Activated T-helper 1 cell treated with anti-CD3 and anti-CD28 coated beads, Interleukin-12 subunit alpha, Interleukin-12 subunit beta, Interleukin-2, Interleukin-4 antibody, amounts not matched to agents 30 ng/mL and 10 ng/mL and 1 ng/mL, durations not matched to agents 14 hours and 24 hours and 36 hours (primary cell): ENCODE measurements around the gene FUT9. TPM values are rescaled to one million over a fixed set of nuclear protein-coding genes. Genes with fewer than 3 reads are reported as not detected.

Experiments used
- DNase-seq: peaks from one replicate; pipeline ENCODE4 v3.0.0; 2021; ENCODE audit warnings: low spot score
- H3K27ac Mint-ChIP-seq: one replicate; pipeline ENCODE4 v1.8.0; 2021; ENCODE audit warnings: mild to moderate bottlenecking, mixed read lengths
- H3K27me3 Mint-ChIP-seq: one replicate; pipeline ENCODE4 v1.8.0; 2022; ENCODE audit warnings: mild to moderate bottlenecking, moderate library complexity, mixed read lengths; ENCODE audit not compliant: insufficient read depth
- H3K36me3 Mint-ChIP-seq: one replicate; pipeline ENCODE4 v1.8.0; 2021; ENCODE audit warnings: low read depth, mixed read lengths
- H3K4me1 Mint-ChIP-seq: one replicate; pipeline ENCODE4 v1.8.0; 2021; ENCODE audit warnings: low read depth, mixed read lengths
- H3K4me3 Mint-ChIP-seq: one replicate; pipeline ENCODE4 v1.8.0; 2021; ENCODE audit warnings: mild to moderate bottlenecking, moderate library complexity, mixed read lengths
- H3K9me3 Mint-ChIP-seq: one replicate; pipeline ENCODE4 v1.8.0; 2021; ENCODE audit warnings: mixed read lengths
- intact Hi-C: fragments of 100-400 bp; cut with micrococcal nuclease; formaldehyde crosslinking; loops from one replicate; pipeline ENCODE4 v1.15.1; 2024
- total RNA-seq: library from RNA; stranded (reverse); gene quantifications from 2 replicates; pipeline ENCODE4 v1.2.3, GENCODE V29; 2022

Gene FUT9
- total RNA-seq, 1 donor from 2014 or later, result not detected

DNA sequence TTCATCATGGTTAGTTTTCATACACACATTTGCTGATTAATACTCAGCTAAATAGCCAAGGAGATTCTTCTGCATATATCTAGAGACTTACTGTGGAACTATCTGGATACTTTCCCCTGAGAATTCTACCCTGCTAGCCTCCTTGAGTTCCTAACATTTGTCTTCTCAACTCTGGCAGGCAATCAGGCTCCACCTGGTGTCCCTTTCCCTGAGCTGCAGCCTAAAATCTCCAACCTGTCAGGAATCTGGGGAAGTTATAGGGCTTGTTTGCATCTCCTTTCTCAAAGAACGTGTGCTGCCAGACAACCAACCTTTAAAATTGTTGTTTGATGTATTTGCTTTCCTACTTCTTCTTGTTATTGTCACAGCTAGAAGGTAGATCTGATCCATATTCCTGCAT, 73.4 kb downstream of the FUT9 start:
- Mint-ChIP-seq H3K36me3 (no peaks in the 10 kb centered on the region), H3K27me3 (no peaks in the 10 kb centered on the region), H3K4me1 (no peaks in the 10 kb centered on the region), H3K27ac (no peak overlapping the region), H3K4me3 (no peak overlapping the region), H3K9me3 (no peaks in the 10 kb centered on the region)
- intact Hi-C loops, result no loop called here
- DNase-seq, result no peak

DNA sequence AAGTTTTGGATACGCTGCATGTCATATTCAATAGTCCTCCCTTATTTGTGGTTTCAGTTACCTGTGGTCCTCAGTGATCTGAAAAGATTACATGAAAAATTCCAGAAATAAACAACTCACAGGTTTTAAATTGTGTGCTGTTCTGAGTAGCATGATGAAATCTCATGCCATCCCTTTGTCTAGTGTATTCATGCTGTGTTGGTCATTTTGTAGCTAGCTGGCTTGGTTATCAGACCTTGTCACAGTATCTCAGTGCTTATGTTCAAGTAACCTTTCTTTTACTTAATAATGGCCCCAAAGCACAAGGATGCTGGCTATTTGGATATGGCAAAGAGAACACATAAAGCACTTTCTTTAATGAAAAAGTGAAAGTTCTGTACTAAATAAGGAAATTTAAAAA, 78.3 kb downstream of the FUT9 start:
- H3K27ac Mint-ChIP-seq, result no peak overlapping the region
- H3K36me3 Mint-ChIP-seq, result no peaks in the 10 kb centered on the region
- no peaks in the 10 kb centered on the region for H3K9me3 Mint-ChIP-seq
- DNase-seq, result no peak
- no peaks in the 10 kb centered on the region for H3K4me1 Mint-ChIP-seq
- intact Hi-C loops, result no loop called here
- H3K4me3 Mint-ChIP-seq, result no peak overlapping the region
- no peaks in the 10 kb centered on the region for H3K27me3 Mint-ChIP-seq

DNA sequence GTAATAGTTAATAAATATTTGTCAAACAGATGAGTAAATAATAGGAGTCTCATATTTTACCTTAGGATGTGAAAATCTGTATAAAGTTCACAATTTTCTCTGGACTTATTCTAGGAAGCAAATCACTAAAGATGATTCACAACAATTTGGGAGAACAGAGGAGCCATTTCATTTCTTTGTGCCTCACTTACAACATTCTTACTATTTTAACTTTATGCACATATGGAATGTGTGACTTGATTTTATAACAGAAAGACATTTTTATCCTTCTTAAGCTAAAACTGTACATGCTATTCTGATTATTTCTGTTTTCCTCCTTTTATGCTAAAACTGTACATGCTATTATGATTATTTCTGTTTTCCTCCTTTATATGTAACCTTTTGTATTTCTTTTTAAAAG, 83.3 kb downstream of the FUT9 start:
- intact Hi-C loops, result no loop called here
- Mint-ChIP-seq H3K9me3 (no peaks in the 10 kb centered on the region), H3K36me3 (no peaks in the 10 kb centered on the region), H3K27me3 (no peaks in the 10 kb centered on the region), H3K4me1 (no peaks in the 10 kb centered on the region), H3K4me3 (no peak overlapping the region), H3K27ac (no peak overlapping the region)
- DNase-seq, result no peak

DNA sequence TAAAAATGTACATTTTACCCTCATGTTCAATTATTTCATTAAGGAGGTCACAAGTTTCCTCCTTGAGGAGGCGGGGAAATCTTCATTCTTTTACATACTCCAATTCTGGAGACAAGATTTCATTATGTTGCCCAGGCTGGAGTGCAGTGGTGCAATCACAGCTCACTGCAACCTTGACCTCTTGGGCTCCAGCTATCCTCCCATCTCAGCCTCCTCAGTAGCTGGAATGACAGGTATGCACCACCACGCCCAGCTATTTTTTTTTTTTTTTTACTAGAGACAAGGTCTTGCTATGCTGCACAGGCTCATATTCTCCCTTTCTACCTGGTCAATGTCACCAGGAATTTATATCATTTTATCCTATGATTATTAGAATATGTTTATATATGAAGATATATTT, 85.8 kb downstream of the FUT9 start:
- Mint-ChIP-seq H3K27ac (no peak overlapping the region), H3K4me3 (no peak overlapping the region), H3K4me1 (no peaks in the 10 kb centered on the region), H3K9me3 (no peaks in the 10 kb centered on the region), H3K27me3 (no peaks in the 10 kb centered on the region), H3K36me3 (no peaks in the 10 kb centered on the region)
- DNase-seq, result no peak
- intact Hi-C loops, result no loop called here

DNA sequence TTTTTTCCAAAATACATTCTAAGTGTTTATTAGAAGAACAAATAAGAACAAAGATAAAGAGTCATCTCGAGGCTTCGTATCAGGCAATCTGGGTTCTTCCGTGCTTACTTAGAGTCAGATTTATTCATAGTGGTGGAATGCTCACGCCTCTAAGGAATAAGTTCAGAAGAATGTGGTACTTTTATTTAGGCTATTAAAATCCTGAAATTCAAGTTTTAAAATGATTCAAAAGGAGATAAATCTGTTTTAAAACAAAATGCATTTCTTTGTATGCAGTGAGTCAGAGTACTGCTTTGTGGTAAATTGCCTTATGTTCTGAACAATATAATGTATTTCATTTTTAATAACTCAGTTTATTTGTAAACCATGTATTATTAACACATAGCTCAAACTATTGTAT, 89.1 kb downstream of the FUT9 start:
- no peaks in the 10 kb centered on the region for H3K27me3 Mint-ChIP-seq
- DNase-seq, result no peak
- H3K9me3 Mint-ChIP-seq, result no peaks in the 10 kb centered on the region
- H3K36me3 Mint-ChIP-seq, result no peaks in the 10 kb centered on the region
- no peak overlapping the region for H3K4me3 Mint-ChIP-seq
- intact Hi-C loops, result no loop called here
- H3K4me1 Mint-ChIP-seq, result no peaks in the 10 kb centered on the region
- no peak overlapping the region for H3K27ac Mint-ChIP-seq

DNA sequence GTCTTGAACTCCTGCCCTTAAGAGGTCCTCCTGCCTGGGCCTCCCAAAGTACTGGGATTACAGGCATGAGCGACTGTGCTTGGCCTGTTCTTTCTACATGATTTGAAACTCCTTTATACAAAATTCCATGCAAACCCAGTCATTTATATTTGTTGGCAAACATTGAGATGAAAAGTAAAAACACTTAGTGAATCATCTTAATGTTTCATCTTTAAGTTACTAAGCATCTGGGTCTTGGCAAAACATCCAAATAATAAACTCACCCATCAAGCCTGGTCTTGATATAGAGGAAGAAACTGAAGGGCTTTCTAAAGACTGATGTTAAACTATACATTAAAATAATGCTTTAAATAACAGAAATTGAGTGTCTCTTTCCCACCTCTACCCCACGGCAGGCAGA, 95.1 kb downstream of the FUT9 start:
- Mint-ChIP-seq H3K27ac (no peak overlapping the region), H3K36me3 (no peaks in the 10 kb centered on the region), H3K4me3 (no peak overlapping the region), H3K27me3 (no peaks in the 10 kb centered on the region), H3K4me1 (no peaks in the 10 kb centered on the region), H3K9me3 (no peaks in the 10 kb centered on the region)
- intact Hi-C loops, result no loop called here
- DNase-seq, result no peak

DNA sequence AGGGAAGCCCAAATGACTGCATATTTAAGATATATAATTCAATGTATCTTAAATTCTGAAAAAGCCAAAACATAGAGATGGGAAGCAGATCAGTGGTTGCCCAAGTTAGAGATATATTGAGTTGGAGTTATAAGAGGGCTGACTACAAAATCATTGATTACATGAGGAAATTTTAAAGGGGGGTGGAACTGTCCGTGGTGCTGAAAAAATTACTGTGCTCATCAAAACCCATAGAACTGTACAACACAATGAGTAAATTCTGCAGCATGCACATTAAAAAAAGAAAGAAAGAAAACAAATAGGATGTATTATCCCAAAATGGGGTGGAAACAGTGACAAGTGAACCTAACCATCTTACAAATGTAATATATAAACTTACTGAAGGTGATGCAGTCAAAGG, 100.9 kb downstream of the FUT9 start:
- Mint-ChIP-seq H3K36me3 (no peaks in the 10 kb centered on the region), H3K27ac (no peak overlapping the region), H3K9me3 (no peaks in the 10 kb centered on the region), H3K27me3 (no peaks in the 10 kb centered on the region), H3K4me3 (no peak overlapping the region), H3K4me1 (no peaks in the 10 kb centered on the region)
- no peak for DNase-seq
- intact Hi-C loops, result no loop called here

DNA sequence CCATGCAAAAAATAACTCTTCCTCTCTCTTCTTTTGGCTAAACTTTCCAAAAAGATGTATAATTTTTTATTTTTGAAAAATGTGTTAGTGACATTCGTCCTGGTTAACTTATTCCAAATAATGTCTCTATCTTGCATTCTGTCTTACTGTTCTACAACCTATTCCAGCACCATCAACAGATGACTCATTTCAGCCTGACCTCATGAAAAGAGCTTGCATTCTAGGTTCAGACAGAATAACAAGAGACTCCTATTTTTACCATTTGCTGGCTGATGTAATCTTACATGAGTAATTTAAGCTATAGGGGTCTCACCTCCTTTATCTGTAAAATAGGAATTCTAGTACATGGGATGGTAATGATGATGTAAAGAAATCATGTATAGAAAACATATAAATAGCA, 109.0 kb downstream of the FUT9 start:
- intact Hi-C loops, result no loop called here
- Mint-ChIP-seq H3K4me1 (no peaks in the 10 kb centered on the region), H3K27me3 (no peaks in the 10 kb centered on the region), H3K4me3 (no peak overlapping the region), H3K9me3 (no peaks in the 10 kb centered on the region), H3K27ac (no peak overlapping the region), H3K36me3 (no peaks in the 10 kb centered on the region)
- DNase-seq, result no peak

DNA sequence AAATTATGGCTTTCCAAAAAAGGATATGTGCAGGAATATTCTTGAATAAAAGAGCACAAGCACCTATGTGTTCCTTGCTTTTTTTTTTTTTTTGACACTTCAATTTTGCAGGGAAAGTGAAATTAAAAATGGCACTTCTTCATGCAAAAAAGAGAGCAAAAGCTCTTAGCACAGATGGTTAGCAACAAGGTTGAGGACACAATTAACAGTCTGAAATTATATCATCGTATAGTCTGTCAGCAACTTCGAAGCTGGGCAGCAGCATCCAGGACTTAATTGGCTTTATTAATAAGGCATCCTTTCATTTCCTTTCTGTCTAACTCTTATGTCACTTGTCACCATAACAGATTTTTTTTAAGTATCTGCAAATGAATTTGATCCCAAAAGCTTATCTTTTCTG, 122.6 kb downstream of the FUT9 start:
- H3K9me3 Mint-ChIP-seq, result no peaks in the 10 kb centered on the region
- DNase-seq, result no peak
- no peak overlapping the region for H3K4me3 Mint-ChIP-seq
- H3K36me3 Mint-ChIP-seq, result no peaks in the 10 kb centered on the region
- no peak overlapping the region for H3K27ac Mint-ChIP-seq
- H3K27me3 Mint-ChIP-seq, result no peaks in the 10 kb centered on the region
- no peaks in the 10 kb centered on the region for H3K4me1 Mint-ChIP-seq
- intact Hi-C loops, result no loop called here

DNA sequence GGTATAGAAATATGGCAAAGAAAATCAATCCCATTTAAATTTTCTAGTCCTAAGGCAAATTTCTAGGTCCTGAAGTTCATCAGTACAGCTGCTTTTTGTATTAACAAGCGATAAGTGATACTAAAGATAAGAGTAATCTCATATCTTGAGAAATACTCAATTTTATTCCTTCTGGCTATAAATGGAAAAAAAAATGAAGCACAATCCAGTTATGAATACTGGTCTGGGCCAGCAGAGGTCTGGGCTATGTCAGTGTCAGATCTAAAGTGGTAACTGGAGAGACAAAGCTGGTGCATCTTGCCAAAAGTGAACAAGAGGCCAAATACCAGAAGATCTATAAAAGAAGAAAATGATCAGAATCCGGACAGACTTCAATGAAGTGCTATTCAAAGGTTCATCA, 126.4 kb downstream of the FUT9 start:
- no peaks in the 10 kb centered on the region for H3K36me3 Mint-ChIP-seq

DNA sequence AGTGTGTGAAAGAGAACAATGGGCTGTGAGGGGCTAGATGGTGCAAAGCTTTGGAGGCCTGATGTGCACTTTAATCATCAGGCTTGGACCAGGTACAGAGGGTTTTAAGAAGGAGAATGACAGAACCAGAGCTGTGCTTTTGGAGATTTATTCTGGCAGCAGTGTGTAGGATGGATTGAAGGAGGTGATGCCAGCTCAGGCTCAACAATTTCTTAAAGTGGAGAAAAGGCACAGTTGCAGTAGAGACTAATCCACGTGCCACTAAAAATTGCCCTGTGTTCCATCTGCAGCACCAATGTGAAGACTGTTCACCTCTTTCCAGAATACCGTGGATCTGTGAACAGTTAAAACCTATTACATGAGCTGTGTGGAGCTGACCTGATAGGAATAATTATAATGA, 134.7 kb downstream of the FUT9 start:
- intact Hi-C loops, result no loop called here
- Mint-ChIP-seq H3K9me3 (no peaks in the 10 kb centered on the region), H3K4me3 (no peak overlapping the region), H3K27me3 (no peaks in the 10 kb centered on the region), H3K36me3 (no peaks in the 10 kb centered on the region), H3K27ac (no peak overlapping the region), H3K4me1 (no peaks in the 10 kb centered on the region)
- DNase-seq, result no peak

More for the DNA sequence above, 126.4 kb downstream of the FUT9 start:
- no peak for DNase-seq
- intact Hi-C loops, result no loop called here
- Mint-ChIP-seq H3K27ac (no peak overlapping the region), H3K9me3 (no peaks in the 10 kb centered on the region), H3K4me3 (no peak overlapping the region), H3K27me3 (no peaks in the 10 kb centered on the region), H3K4me1 (no peaks in the 10 kb centered on the region)

DNA sequence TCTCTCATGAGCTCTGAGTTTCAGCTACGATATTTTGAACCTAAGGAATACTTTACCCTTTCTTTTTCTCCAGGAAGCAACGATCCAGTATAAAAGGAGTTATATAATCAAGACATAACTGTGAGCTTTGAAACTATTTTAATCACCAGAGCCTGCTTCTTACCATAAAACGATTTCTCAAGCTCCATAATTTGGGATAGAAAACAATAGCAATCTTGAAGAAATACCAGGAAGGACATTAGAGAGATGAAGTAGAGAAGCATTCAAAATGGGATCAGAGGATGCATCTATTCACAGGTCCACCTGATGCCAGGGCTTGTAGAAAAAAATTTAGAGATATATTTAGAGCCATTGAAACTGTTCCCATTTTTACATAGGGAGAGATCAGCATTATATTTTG, 135.9 kb downstream of the FUT9 start:
- no peaks in the 10 kb centered on the region for H3K27me3 Mint-ChIP-seq
- intact Hi-C loops, result no loop called here

DNA sequence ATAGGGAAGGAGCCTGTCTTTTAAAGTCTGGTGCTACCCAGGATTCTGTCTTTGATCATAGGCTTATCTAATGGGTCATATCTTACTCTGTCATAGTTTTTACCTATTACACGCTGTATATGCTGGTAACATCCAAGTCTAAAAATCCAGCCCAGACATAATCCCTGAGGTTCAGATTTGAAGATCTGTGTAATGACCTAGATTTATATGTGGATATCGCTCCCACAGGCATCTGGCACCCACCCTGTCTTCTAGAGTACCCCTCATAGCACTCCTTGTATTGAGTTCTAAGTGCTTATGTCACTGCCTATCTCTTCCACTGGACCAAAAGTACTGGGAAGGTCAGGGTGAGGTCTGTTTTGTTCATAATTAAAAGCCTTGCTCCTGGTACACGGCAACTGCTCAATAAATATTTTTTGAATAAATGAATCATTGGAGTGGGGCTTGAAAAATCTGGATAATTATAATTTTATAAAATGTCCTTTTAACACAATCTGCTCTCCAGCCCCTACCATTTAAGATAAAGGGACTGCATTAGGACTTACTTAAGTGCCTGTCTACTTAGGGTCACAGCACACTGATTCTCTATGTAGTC, 136.4 kb downstream of the FUT9 start:
- intact Hi-C loops, result no loop called here
- Mint-ChIP-seq H3K9me3 (no peaks in the 10 kb centered on the region), H3K27me3 (no peaks in the 10 kb centered on the region), H3K27ac (no peak overlapping the region), H3K4me1 (peaks cover 7% of the 10 kb centered on the region), H3K4me3 (no peak overlapping the region), H3K36me3 (no peaks in the 10 kb centered on the region)
- DNase-seq, result no peak

More for the DNA sequence above, 135.9 kb downstream of the FUT9 start:
- H3K4me1 Mint-ChIP-seq, result peaks cover 2% of the 10 kb centered on the region
- DNase-seq, result no peak
- no peak overlapping the region for H3K4me3 Mint-ChIP-seq
- no peaks in the 10 kb centered on the region for H3K9me3 Mint-ChIP-seq
- no peak overlapping the region for H3K27ac Mint-ChIP-seq
- H3K36me3 Mint-ChIP-seq, result no peaks in the 10 kb centered on the region

DNA sequence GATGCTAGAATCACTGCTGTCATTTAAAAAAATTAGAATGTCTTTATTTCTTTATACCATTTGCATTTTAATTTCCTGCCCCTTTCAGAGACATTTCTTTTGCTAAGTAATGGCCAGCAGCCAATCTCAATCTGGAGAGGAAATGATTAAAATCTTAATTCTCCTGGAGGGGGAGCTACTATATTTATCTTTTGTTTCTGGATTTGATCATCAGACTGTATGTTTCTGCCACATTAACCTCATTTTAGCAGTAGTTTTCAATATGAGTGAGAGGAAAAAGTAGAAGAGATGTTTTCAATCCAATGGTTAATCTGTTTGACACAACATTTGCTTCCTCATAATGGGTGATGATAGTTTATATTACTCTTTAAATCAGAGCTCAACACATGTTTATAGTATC, 138.0 kb downstream of the FUT9 start:
- H3K36me3 Mint-ChIP-seq, result no peaks in the 10 kb centered on the region
- H3K9me3 Mint-ChIP-seq, result no peaks in the 10 kb centered on the region
- no peak for DNase-seq
- H3K4me3 Mint-ChIP-seq, result no peak overlapping the region
- H3K27ac Mint-ChIP-seq, result no peak overlapping the region
- peaks cover 7% of the 10 kb centered on the region for H3K4me1 Mint-ChIP-seq
- intact Hi-C loops, result no loop called here
- H3K27me3 Mint-ChIP-seq, result no peaks in the 10 kb centered on the region
